Stimulated activated effector memory CD8-positive, alpha-beta T cell treated with anti-CD3 and anti-CD28 coated beads, Interleukin-12 subunit alpha, Interleukin-12 subunit beta, amount 100 ng/mL, for 72 hours (primary cell): Measurements from ENCODE around the gene PLEKHB1.

ENCODE experiments used
- ATAC-seq: fragments of 150-1000 bp; cut with Tn5 transposase; 2 replicates; pipeline ENCODE4 v1.10.0; 2021
- DNase-seq, 2 donors: peaks; one replicate each; pipeline ENCODE4 v3.0.0; 2021 to 2022; ENCODE audit warnings: low spot score in 2 of 2
- H3K27ac Mint-ChIP-seq: one replicate; pipeline ENCODE4 v1.8.0; 2022; ENCODE audit warnings: mild to moderate bottlenecking, mixed read lengths
- H3K36me3 Mint-ChIP-seq: one replicate; pipeline ENCODE4 v1.8.0; 2022; ENCODE audit warnings: mild to moderate bottlenecking, mixed read lengths
- H3K4me1 Mint-ChIP-seq: one replicate; pipeline ENCODE4 v1.8.0; 2022; ENCODE audit warnings: mixed read lengths
- H3K4me3 Mint-ChIP-seq: one replicate; pipeline ENCODE4 v1.8.0; 2022; ENCODE audit warnings: mild to moderate bottlenecking, mixed read lengths
- H3K9me3 Mint-ChIP-seq: one replicate; pipeline ENCODE4 v1.8.0; 2022; ENCODE audit warnings: mixed read lengths

PLEKHB1 gene

DNA sequence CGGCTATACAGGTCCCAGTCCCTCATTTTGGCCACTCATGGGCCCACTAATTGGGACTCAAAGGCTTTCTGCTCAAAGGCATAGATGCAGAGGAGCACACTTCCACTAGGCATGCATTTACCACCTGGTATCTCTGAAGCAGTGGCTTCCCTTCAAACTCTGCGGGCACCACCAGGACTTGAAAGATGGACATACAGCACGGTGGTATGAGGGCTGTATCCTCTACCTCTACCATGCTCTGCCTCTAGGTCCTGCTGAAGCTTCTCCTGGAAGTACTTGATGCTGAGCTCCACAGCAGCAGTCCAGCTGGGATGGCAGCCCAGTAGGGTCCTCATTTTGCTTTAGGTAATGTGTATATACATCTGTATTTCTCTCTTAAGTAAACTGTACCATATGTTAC is 64.6 kb downstream of the PLEKHB1 start:
- H3K27ac Mint-ChIP-seq: no peak overlapping the region
- ATAC-seq: no peak

More for the DNA sequence above, 64.6 kb downstream of the PLEKHB1 start:
- Mint-ChIP-seq H3K4me3 (no peak overlapping the region), H3K36me3 (peaks cover 95% of the 10 kb centered on the region), H3K9me3 (no peaks in the 10 kb centered on the region), H3K4me1 (no peaks in the 10 kb centered on the region)
- DNase-seq: no peak
